A673 (cell line): Measurements from ENCODE around the gene SLC35A3. TPM values are rescaled to one million over a fixed set of nuclear protein-coding genes. Genes with fewer than 3 reads are reported as not detected.

Experiments
- BruUV-seq: library from RNA; stranded (reverse); fragments of 400-500 nt; replicated peaks from 2 replicates; lab custom pipeline; 2021; lab: Mats Ljungman, UMichigan
- CTCF ChIA-PET: fragments of 300-600 bp; sonication (Branson Sonifier 250); formaldehyde crosslinking; loops from one replicate; lab custom pipeline; 2022; ENCODE audit warnings: antibody characterized with exemption; lab: Charles Lee
- POLR2A ChIA-PET: fragments of 300-600 bp; sonication (Branson Sonifier 250); formaldehyde crosslinking; loops from one replicate; lab custom pipeline; 2022; ENCODE audit warnings: antibody characterized with exemption; ENCODE audit not compliant: low non-redundant PET; lab: Charles Lee
- DNase-seq: peaks from one replicate; pipeline ENCODE4 v3.0.0-alpha.2; 2015; ENCODE audit warnings: low spot score
- H3K27ac ChIP-seq: fragments of 200-600 bp; sonication (generic); 2 replicates; pipeline ENCODE4 v1.5.1; 2016; ENCODE audit warnings: mixed run types, low read depth, mild to moderate bottlenecking, mixed read lengths, antibody characterized with exemption, low read length; ENCODE audit not compliant: poor library complexity, severe bottlenecking
- H3K27me3 ChIP-seq: fragments of 200-600 bp; sonication (generic); replicated peaks from 2 replicates; pipeline ENCODE4 v1.6.1; 2017; ENCODE audit warnings: mixed run types, low read depth, mild to moderate bottlenecking, mixed read lengths, antibody characterized with exemption, low read length; ENCODE audit not compliant: insufficient read depth, poor library complexity
- H3K36me3 ChIP-seq: fragments of 200-600 bp; sonication (generic); 2 replicates; pipeline ENCODE4 v1.6.1; 2016; ENCODE audit warnings: mixed run types, mild to moderate bottlenecking, mixed read lengths, antibody characterized with exemption, low read length; ENCODE audit not compliant: insufficient read depth, poor library complexity, severe bottlenecking
- H3K4me1 ChIP-seq: fragments of 200-600 bp; sonication (generic); 2 replicates; pipeline ENCODE4 v1.6.1; 2017; ENCODE audit warnings: mixed run types, mild to moderate bottlenecking, mixed read lengths, antibody characterized with exemption, low read length; ENCODE audit not compliant: insufficient read depth, poor library complexity, severe bottlenecking
- H3K4me3 ChIP-seq: fragments of 200-600 bp; sonication (generic); 2 replicates; pipeline ENCODE4 v1.5.1; 2016; ENCODE audit warnings: low read depth, mixed run types, mild to moderate bottlenecking, mixed read lengths, low read length; ENCODE audit not compliant: poor library complexity, severe bottlenecking
- H3K9me3 ChIP-seq: fragments of 200-600 bp; sonication (generic); 2 replicates; pipeline ENCODE4 v1.6.1; 2016; ENCODE audit warnings: mixed run types, low read depth, mild to moderate bottlenecking, mixed read lengths, antibody characterized with exemption, low read length; ENCODE audit not compliant: poor library complexity, severe bottlenecking
- EZH2 ChIP-seq: fragments of 200-600 bp; sonication (generic); IDR thresholded peaks from 2 replicates; pipeline ENCODE4 v1.6.1; 2017; ENCODE audit warnings: borderline replicate concordance, low read depth, mild to moderate bottlenecking, mixed read lengths, antibody characterized with exemption, low read length; ENCODE audit not compliant: poor library complexity, severe bottlenecking
- intact Hi-C: fragments of 100-400 bp; cut with micrococcal nuclease; formaldehyde crosslinking; loops from one replicate; pipeline ENCODE4 v1.10.0; 2022; ENCODE audit not compliant: unreplicated experiment
- total RNA-seq: library from RNA; stranded (reverse); gene quantifications from 2 replicates; pipeline ENCODE4 v1.2.3, GENCODE V29; 2021
- TF ChIP-seq, protein P1 (sequence below): fragments of 300-800, 200-600 bp; sonication (generic); conservative IDR thresholded peaks from 2 replicates; pipeline ENCODE4 v1.5.1; 2017; ENCODE audit warnings: low read depth, mild to moderate bottlenecking, antibody characterized with exemption, low read length, moderate library complexity, mixed read lengths

Gene SLC35A3
- total RNA-seq, 1 experiment from 2014 or later = 25.0 TPM

DNA sequence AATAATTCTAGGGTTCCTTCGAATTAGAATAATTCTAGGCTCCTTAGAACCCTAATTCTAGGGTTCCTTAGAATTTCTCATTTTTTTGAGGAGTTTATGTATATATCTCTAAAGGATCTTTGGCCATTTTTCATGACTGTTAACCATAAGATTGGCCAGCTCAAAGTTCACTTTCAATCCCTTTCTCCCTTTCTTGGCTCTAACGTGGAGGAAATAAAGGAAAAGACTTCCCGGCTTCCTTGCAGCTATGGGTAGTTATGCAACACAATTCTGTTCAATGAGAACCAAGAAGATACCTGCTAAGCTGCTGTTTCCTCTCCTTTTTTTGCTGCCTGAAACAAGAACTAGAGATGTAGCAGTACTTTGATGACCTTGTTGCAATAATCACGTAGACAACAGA lies 27.2 kb downstream of the SLC35A3 start:
- intact Hi-C loops = no loop called here
- no peak overlapping the region for H3K27ac ChIP-seq
- no peak overlapping the region for H3K4me3 ChIP-seq
- H3K4me1 ChIP-seq = no peaks in the 10 kb centered on the region
- TF ChIP-seq, protein P1, sequence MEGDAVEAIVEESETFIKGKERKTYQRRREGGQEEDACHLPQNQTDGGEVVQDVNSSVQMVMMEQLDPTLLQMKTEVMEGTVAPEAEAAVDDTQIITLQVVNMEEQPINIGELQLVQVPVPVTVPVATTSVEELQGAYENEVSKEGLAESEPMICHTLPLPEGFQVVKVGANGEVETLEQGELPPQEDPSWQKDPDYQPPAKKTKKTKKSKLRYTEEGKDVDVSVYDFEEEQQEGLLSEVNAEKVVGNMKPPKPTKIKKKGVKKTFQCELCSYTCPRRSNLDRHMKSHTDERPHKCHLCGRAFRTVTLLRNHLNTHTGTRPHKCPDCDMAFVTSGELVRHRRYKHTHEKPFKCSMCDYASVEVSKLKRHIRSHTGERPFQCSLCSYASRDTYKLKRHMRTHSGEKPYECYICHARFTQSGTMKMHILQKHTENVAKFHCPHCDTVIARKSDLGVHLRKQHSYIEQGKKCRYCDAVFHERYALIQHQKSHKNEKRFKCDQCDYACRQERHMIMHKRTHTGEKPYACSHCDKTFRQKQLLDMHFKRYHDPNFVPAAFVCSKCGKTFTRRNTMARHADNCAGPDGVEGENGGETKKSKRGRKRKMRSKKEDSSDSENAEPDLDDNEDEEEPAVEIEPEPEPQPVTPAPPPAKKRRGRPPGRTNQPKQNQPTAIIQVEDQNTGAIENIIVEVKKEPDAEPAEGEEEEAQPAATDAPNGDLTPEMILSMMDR = no peak
- TF ChIP-seq EZH2 = no peak
- ChIA-PET CTCF (no interaction called here), POLR2A (no interaction called here)
- H3K27me3 ChIP-seq = no peaks in the 10 kb centered on the region
- peaks cover 6% of the 10 kb centered on the region for H3K36me3 ChIP-seq
- H3K9me3 ChIP-seq = peaks cover 8% of the 10 kb centered on the region
- no TSS peak for BruUV-seq
- DNase-seq = no peak

DNA sequence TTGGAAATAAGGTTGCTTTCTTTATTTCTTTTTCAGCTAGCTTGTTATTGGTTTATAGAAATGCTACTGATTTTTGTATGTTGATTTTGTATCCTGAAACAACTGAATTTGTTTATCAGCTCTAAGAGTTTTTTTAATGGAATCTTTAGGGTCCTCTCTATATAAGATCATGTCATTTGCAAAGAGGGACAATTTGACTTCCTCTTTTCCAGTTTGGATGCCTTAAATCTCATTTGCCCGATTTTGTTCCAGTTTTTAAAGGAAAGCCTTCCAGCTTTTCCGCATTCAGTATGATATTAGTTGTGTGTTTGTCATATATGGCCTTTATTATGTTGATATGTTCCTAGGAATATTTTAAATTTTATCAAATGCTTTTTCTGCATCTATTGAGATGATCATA lies 31.7 kb downstream of the SLC35A3 start:
- no peak for DNase-seq
- Histone ChIP-seq H3K4me3 (no peak overlapping the region), H3K27me3 (no peaks in the 10 kb centered on the region), H3K4me1 (no peaks in the 10 kb centered on the region), H3K9me3 (peaks cover 7% of the 10 kb centered on the region), H3K27ac (no peak overlapping the region), H3K36me3 (no peaks in the 10 kb centered on the region)
- intact Hi-C loops = no loop called here
- TF ChIP-seq, protein P1 = no peak
- no peak for TF ChIP-seq EZH2
- no TSS peak for BruUV-seq
- ChIA-PET POLR2A (no interaction called here), CTCF (no interaction called here)

DNA sequence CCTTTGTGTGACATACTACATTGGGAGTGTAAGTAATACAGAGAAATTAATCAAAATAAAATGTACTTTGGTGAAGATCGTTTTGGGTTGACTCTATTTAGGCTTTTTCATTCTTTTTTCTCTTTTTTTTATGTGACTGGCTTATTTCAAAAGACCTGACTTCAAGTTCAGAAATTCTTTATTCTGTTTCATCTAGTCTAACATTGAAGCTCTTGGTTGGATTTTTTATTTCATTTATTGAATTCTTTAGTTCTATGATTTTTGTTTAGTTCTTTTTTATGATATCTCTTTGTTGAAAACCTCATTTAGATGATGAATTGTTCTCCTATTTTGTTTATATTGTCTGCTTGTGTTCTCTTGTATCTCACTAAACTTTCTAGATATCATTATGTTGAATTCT lies 35.6 kb downstream of the SLC35A3 start:
- CTCF ChIA-PET = no interaction called here
- no TSS peak for BruUV-seq
- no peaks in the 10 kb centered on the region for H3K36me3 ChIP-seq

More for the DNA sequence above, 35.6 kb downstream of the SLC35A3 start:
- no peaks in the 10 kb centered on the region for H3K27me3 ChIP-seq
- H3K4me1 ChIP-seq = no peaks in the 10 kb centered on the region
- H3K27ac ChIP-seq = no peak overlapping the region
- TF ChIP-seq, protein P1 = no peak
- TF ChIP-seq EZH2 = no peak
- H3K4me3 ChIP-seq = no peak overlapping the region
- peaks cover 7% of the 10 kb centered on the region for H3K9me3 ChIP-seq
- intact Hi-C loops = no loop called here
- DNase-seq = no peak
- POLR2A ChIA-PET = no interaction called here
